CD4-positive, alpha-beta T cell treated with Interleukin-17A for 1 hour (primary cell): ENCODE results near the gene ELK3.

Experiments used
- DNase-seq: peaks from one replicate; pipeline ENCODE4 v3.0.0-alpha.2; 2020

Gene ELK3

DNA sequence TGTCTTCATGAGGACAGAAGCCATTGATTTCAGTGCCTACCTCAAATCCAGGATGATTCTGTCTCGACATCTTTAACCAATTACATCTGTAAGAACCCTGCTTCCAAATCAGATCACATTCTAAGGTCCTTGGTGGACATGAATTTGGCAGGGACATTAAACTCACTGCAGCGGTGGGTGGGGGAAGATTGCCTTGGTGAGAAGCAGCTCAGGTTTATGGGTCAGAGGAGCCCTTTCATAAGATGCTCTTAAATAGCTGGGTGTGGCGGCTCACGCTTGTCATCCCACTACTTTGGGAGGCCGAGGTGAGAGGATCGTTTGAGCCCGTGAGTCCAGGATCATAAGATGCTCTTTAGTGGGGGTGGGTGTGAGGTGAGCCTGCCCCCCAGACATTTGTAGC, 42.9 kb downstream of the ELK3 start:
- no peak for DNase-seq

DNA sequence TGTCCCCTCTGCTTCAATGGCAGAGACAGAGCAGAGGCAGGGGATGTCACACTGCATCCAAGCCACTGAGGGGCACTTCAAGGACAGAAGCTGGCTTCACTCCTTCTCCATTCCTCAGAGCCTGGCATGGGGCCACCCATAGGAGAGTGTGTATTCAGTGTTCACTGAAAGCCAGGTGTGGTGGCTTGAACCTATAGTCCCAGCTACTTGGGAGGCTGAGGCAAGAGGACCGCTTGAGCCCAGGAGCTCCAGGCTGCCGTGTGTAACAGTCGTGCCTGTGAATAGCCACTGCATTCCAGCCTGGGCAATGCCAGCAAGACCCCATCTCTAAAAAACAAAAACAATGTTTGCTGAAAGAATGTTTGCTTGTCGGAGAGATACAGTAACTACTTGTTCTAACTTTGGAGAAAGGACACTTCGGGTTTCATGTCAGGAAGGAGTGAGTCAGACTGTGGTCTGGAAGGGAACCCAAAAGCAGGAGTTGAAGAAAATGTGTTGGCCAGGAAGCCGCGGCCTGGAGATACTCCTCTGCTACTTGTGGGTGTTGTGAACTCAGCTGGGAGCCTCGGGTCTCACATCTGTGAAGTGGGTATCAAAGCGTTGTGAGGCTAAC, 43.4 kb downstream of the ELK3 start:
- peak; percentile 77 for DNase-seq

DNA sequence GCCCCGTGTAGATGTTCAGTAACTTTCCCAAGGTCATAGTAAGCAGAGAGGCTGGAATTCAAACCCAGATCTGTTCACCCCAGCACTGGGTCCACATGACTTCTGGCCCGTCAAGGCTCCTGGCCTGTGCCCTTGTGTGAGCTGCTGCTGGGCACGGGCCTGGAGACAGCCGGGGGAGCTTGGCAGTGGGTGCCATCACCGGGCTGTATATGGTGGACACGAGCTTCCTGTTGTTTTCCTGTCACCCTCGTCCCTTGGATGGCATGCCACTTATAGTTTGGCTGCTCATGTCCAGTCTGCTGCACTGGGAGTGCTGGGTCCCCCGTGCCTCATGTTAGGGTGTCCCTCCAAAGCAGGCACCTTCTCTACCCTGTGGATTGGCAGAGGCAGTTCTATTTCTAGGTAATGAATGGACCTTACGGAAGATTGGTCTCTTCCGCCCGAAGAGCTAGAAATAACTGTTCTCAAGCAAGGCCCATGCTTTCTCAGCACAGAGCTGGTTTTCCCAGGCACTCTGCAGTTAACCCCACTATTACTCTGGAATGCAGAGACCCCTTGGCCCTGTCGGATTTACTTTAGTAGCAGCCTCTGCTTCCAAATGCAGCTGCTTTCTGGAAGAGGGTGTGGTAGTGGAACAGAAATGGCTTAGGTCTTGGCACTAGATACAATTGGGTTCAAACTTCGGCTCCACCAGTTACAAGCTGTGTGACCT, 44.3 kb downstream of the ELK3 start:
- no peak for DNase-seq

DNA sequence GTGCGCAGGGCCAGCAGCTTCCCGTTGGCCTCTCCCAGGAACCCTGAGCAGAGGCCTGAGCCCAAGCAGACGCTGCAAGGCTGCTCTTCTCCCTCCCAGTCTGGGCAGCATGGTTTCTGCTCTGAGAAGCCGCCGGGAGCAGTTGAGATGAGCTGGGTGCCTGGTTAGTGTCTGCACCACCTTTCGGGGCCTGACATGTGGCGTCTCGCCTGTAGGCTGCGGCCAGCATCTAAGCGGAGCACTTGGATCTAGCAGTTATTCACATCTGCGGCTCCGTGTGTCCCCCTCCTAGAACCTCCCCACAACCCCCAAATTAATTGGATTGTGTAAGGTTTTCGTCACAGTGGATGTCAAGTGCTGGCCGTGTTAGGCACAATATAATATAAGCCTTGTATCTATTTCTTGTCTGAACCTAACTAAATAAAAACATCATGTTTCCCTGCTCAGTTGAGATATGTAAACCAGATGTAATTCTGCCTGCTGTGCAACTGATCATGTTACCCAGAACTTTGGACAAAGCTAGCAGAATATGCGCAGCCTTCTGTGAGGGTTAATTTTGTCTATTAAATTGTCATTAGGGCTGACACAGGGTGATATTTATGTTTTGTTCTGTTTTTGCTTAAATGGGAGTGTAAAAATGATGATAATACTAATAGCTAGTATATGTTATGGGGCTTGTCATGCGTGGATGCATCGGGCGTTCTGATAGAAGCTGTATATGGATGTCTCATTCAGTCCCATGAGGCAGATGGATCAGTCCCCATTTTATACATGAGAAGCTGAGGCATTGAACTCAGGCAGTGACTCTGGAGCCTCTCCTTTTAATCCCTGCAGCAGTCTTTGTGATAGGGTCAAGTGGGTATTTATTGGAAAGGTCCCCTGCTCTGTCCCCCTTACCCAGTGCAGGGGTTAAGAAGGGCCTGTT, 45.8 kb downstream of the ELK3 start:
- no peak for DNase-seq

DNA sequence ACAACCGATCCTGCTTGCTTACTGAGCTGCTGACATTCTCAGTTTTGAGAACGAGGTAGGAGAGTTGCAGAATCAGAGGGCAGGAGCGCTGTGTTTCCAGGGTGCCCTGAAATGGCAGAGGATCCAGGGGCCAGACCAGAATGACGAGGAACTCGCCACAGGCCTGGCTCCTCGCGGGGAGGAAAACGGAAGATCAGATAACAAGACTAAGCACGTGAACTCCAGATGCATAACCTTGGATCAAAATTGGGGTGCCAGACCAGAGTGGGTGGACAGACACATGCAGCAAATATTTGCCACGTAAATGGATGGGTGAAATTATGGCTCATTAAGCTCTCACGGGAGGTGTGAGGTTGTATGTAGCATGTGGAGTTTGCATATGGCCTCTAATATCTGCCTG, 46.5 kb downstream of the ELK3 start:
- peak; percentile 10 for DNase-seq

DNA sequence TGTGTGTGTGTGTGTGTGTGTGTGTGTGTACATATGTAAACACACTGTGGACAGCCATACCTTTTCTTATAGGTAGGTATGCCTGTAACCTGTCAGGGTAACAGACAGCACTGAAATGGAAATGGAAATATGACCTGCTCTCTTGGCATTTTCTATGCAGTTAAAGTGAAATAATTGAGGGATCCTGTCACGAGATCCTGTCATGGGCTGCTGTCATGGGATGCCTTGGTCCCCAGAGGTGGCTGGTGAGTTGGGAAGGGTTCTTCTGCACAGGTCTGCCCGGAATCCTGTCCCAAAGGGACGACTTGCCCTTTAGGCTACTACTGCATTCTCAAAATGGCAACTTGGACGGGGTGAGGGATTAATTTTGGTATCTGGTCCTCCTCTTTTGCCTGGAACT, 47.3 kb downstream of the ELK3 start:
- peak; percentile 51 for DNase-seq

DNA sequence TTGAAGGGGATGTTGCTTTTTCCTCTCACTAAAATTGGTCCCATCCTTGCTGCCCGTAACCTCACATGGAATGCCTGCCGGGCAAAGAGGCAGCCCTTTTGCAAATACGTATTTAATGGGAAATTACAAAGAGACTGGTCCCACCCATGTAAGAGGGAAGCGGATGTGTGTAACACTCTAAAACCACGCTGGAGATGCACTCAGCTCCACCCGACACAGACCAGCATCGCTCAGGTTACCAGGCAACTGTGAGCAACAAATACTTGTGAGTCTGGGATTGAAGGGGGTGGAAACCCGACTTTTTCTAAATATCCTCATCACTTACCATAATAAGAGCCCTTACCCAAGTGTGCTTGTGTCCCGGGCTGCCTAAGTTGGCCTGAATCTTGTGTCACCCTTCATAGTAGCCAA, 47.7 kb downstream of the ELK3 start:
- peak; percentile 95 for DNase-seq

DNA sequence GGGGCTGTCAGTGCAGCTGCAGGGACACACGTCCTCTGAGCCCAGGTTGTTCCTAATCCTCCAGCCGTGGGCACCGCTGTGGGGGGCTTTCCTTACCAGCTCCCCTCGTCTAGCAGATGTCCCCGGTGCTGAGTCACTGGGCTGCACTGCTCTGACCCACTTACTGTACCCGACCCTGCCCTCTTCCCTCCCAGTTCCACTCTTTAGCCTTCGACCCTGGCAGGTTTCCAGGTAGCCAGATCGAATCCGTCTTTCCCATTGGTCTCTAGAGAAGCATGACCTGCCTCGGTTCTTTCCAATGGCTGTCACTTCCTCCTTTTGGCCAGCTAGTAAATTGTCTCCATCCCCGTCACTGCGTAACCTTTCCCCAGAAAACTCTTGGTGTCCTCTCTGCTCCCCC, 48.4 kb downstream of the ELK3 start:
- DNase-seq, result peak; percentile 20

DNA sequence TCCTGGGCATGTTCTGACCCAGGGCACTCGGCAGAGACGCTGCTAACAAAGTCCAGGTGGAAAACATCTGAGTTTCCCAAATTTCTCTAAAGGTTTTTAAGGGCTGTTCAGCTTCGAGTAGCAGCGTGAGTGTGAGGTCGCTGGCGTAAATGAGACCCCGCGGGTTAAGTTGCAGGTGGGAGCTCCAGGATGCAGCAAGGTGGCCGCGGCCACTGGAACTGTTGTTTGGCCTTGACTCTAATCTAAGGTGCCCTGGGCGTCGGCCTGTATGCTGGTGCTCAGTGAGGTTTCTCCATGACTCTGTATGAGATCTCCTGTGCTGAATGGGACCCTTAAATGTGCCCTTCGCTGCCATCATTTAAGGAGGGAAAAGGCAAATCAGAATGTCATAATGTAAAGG, 50.7 kb downstream of the ELK3 start:
- no peak for DNase-seq

DNA sequence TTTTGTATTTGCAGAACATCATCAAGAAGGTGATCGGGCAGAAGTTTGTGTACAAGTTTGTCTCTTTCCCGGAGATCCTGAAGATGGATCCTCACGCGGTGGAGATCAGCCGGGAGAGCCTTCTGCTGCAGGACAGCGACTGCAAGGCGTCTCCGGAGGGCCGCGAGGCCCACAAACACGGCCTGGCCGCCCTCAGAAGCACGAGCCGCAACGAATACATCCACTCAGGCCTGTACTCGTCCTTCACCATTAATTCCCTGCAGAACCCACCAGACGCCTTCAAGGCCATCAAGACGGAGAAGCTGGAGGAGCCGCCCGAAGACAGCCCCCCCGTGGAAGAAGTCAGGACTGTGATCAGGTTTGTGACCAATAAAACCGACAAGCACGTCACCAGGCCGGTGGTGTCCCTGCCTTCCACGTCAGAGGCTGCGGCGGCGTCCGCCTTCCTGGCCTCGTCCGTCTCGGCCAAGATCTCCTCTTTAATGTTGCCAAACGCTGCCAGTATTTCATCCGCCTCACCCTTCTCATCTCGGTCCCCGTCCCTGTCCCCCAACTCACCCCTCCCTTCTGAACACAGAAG, 52.8 kb downstream of the ELK3 start:
- DNase-seq, result no peak

DNA sequence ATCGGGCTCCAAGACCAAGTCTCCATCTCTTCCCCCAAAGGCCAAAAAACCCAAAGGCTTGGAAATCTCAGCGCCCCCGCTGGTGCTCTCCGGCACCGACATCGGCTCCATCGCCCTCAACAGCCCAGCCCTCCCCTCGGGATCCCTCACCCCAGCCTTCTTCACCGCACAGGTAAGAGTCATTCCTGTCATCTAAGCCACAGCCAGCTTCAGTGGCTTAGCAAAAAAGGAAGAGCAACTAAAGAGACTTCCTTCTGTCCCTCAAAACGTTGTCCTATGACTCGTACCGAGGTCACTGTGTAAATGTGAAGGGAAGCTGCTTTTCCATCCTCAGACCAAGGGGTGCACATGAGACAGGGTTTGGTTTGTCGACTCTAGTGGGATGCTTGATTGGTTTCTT, 53.4 kb downstream of the ELK3 start:
- DNase-seq, result no peak

DNA sequence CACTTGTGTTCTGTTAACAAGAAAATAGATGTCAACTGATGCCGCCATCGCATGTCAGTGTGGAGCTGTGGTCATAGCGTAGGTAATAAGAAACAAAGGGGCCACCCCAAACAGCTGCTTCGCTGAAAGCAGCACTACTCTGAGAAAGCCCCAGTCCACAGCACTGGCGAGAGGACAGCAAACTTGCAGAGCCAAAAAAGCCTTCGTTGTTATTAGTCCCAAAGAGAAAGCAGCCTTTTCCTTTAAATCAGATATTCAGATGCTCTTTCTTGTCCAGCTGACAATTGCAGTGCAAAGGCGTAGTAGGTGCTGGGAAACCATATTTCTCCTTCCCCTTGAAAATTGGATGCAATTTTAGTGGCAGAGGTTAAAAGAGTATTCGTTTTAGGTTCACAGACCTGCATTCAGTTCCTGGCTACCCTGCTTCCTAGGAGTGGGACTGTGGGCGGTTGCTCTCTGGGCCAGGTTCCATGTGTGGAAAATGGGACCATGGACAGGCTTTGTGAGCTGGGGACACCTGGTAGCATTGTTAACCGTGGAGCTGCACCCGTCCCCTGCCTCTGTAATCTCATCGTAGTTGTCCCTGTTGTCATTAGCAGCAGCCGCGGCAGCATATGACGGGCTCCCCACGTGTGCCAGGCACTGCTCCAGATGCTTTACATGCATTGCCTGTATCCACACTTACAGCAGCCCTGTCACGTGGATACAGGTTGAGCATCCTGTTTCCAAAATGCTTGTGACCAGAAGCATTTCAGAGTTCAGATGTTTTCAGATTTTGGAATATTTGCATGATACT, 54.2 kb downstream of the ELK3 start:
- DNase-seq, result no peak

DNA sequence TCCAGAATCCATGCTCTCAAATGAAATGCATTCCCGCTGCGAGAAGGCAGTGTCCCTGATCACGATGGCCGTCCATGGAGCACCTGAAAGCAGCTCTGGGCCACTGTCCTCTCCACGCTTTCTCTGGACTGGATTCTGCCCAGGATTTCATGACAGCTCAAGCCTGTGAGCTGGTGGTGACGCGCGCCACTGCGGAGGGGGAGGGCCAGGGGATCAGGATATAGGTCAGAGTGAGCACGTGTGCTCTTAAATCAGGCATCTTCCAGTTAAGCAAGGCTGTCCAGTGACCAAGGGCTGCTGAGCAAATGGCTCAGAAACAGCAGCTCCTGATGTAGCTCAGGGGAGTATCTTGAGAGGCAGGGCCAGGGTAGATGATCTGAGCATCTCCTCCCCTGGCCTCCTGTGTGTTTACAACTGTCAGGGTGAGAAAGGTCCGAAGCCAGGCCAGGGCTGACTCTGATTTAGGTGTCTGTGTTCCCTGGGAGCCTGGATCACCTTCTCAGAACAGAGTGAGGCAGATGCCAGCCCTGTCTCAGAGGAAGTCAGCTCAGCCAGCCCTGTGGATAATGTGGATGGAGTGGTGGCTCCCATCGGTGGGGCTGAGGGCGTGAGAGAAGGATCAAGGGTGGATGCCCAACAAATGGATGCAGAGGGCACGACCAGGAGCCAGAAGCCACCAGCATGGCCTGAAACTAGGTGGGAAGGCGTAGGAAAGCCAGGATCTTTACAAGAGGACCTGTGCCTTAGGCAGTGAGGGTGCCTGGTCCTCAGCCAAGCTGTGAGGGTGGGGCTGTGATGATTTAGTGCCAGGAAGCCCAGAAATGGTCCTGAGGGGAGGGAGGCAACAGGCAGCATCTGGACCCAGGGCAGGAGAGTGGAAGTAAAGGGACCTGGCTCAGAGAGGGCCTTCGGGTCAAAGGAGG, 55.3 kb downstream of the ELK3 start:
- no peak for DNase-seq

DNA sequence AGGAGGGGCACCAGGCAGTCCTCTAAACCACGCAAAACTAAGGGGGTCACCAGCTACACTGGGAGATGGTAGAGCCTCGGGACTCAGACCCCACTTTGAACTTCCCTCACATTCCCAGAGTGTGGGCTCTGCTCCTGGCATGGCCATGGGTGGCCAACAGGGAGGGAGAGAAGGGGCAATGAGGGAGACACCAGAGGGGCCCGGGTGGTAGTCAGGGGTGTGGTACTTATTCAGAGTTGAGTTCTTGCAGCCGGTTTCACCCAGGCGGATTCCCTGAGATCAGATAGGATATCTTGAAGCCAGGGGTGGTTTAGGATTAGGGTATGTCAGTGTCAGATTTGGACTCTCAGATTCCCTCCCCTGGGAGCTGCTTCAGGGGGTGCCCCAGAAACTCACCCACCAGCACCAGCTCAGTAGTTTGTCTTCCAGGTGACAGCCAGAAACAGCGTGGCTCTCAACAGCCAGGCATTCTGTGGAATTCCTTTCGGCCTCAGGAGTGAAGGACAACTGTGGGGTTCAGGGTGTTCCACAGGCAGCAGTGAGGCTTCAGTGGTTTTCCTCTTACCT, 56.0 kb downstream of the ELK3 start:
- no peak for DNase-seq

DNA sequence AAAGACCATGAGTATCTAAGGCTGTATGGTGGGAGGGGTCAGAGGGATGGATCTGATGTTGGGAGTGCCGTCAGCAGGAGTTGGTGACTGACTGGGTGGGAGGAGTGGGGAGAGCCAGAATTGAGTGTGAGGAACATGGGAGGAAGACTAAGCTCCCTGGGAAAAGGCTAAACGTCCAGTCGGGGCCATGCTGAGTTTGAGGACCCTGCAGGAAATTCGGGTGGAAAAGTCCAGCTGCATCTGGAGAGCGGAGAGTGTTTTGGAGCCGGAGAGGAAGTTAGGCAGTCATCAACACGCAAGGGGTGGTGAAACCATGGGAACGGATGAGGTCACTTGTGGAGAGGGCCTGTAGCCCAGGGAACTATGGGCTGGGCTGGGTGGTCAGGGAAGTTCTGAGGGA, 60.9 kb downstream of the ELK3 start:
- no peak for DNase-seq

DNA sequence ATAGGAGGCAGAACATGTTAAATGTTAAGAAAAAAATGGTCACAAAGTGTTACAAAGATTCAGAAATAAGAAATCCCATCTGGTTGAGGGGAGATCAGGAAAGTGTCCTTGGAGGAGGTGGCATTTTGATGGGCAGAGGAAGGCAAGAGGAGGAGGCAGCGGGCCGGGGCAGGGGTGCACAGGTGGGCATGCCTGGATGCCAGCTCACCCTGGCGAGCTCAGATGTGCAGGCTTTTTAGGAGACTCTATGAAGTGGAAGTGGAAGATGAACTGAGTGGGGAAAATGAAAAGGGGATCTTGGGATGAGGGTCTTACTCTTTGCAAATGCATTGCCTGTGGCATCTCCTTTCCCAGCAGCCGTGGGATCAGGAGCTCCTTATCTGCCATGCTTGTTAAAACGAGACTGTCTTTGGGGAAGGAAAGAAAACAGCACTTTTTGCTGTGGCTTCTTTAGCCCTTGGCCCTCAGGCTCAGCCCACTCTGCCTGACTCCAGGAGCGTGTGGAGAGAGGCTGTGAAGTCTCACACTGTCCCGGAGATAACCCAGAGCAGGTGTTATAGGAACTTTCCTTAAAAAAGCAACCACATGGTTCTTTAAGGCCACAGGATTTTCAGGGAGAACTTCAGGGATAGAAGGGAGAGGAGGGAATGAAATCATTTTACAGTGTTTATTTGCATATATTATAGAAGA, 62.6 kb downstream of the ELK3 start:
- DNase-seq, result no peak

DNA sequence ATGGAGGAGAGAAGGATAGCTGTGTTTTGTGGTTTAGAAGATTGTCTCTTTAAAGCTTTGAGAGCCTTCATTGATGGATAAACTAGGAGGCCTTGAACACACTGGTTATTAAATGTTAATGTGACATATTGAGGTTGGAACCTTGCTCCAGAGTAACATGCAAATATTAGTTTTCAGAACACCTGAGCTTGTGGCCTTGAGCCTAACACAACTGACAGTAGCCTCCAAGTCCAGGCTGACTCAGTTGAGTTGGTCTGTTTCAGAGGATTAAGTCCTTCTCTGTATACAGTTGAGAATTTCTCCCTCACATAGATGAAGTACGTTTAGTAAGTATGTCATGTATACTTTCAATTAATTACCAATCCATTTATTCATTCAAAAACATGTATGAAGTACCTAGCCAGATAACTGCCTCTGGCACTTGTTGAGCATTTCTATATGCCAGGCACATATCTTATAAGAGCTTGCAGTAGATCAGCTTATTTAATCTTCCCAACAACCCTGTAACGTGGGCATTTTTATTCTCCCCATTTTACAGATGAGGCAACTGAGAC, 63.5 kb downstream of the ELK3 start:
- no peak for DNase-seq

DNA sequence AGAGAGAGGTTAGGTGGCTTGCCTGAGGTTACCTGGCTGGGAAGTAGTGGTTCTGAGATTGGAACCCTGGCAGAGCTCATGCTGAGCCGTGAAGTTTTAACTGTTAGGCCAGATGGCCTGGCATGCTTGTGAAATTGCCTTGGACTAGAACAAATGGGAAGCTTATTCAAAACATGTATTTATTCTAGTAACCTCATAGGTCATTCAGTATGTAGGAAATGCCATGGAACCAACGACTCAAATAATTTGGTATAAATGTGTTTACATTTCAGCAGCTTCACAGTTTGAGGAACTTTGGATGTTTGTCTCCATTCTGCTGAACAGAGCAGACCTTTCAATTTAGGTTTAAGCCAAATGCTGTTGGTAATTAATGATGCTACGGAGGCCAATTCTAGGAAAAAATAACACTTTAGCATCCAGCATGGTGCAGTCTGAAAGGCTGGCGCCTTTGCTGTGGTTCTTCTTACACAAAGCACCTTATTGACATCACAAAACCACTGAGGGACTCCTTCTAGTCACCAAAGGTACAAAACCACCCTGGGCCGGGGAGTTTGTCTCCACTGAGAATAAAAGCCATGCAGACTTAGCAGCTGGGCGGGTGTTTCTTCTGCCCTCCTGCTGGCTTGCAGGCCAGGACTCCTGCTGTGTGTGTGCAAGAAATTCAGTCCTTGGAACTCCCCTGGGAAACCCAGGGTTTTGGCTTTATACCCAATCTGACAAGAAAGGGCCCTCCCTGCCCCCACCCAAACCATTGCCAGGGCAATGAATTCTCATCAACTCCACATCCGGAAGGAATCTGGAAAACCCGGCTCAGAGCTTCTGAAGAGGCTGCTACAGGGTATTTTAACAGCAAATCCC, 64.2 kb downstream of the ELK3 start:
- DNase-seq, result peak; percentile 35

DNA sequence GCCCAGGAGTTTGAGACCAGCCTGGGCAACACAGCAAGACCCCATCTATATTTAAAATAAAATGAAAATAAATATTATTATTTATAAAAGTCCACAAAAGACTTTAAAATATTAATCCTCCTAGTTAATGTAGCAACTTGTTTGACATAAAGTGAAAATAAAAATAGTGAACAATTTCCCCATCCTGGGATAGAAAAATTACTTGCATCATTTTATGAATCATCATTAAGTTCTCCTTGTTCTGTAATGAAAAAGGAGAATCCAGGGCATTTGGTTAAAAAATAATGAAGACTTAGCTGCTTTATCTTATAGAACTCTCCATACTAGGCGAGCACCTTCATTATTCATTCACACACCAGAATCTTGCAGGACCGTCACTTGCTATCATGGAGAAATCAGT, 66.1 kb downstream of the ELK3 start:
- DNase-seq, result no peak
